Bronchial epithelial cell (primary cell): Measurements from ENCODE around the gene CRYL1. TPM values are rescaled to one million over a fixed set of nuclear protein-coding genes. Genes with fewer than 3 reads are reported as not detected.
A peak's percentile ranks its signal among the peaks of the same experiment; 100 is the strongest.

Source experiments
- DNase-seq: peaks from one replicate; pipeline ENCODE4 v3.0.0-alpha.2; 2010; ENCODE audit warnings: low read depth
- FAIRE-seq: peaks from 2 replicates; lab custom pipeline; 2011; peaks lifted over from hg19 to GRCh38; lab: Jason Lieb, UNC
- H3K27me3 ChIP-seq: 2 replicates; pipeline ENCODE4 v1.5.1; 2011; ENCODE audit warnings: low read length; ENCODE audit not compliant: control insufficient read depth, insufficient read depth
- H3K36me3 ChIP-seq: 2 replicates; pipeline ENCODE4 v1.5.1; 2011; ENCODE audit warnings: low read length; ENCODE audit not compliant: control insufficient read depth, insufficient read depth
- H3K4me3 ChIP-seq: 2 replicates; pipeline ENCODE4 v1.5.1; 2011; ENCODE audit warnings: mild to moderate bottlenecking, low read depth, low read length, control low read depth
- CTCF ChIP-seq: IDR thresholded peaks from 2 replicates; pipeline ENCODE4 v1.5.1; 2011; ENCODE audit warnings: mild to moderate bottlenecking, moderate library complexity, low read length, control low read depth, inconsistent platforms; ENCODE audit not compliant: insufficient read depth, severe bottlenecking
- total RNA-seq: library from RNA; depleted of rRNA; stranded (reverse); fragments of >200 nt; gene quantifications from 2 replicates; pipeline ENCODE4 v1.2.1, GENCODE V29; 2014

Gene CRYL1
- total RNA-seq, 1 donor from 2014 or later = 17.9 TPM

GRCh38 chr13:20412691-20413355, 112.8 kb downstream of the CRYL1 start:
- H3K4me3 ChIP-seq = no peak overlapping the region
- H3K27me3 ChIP-seq = no peaks in the 10 kb centered on the region
- H3K36me3 ChIP-seq = no peaks in the 10 kb centered on the region
- TF ChIP-seq CTCF = no peak
- DNase-seq (peak; percentile 33), FAIRE-seq (no peak)

DNA sequence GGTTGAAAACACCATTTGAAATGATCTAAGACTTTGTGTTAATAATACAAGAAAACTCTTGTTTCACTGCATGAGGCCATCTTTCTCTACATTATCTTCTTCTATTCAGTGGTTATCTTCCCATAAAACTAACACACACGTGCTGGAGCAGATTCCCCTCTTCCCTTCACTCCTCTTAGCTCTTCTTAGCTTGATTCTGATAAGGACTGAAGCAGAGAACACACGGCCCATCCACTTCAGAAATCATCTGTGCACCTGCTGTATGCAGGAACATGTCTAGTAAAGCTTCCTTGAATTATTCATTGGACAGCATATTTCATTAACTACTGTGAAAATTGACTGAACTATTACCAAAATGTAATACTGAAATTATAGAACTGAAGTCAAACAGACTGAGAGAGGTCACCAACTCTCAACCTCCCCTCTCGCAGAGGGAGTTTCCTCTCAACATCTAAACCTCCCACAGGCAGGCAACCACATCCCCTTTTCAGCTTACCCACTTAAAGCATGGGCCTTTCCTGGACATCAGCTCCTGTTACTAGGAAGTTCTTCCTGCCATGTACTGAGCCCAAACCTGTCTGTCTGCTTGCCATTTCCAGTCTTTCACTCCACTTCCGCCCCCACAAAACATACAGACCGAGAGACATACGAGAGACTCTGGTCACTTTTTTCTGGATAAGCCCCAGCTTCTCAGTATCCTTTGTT, 113.9 kb downstream of the CRYL1 start:
- DNase-seq (peak; percentile 66), FAIRE-seq (peak; percentile 64)
- no peaks in the 10 kb centered on the region for H3K27me3 ChIP-seq

GRCh38 chr13:20410726-20411125, 114.9 kb downstream of the CRYL1 start:
- no peak for FAIRE-seq
- no peak for TF ChIP-seq CTCF
- Histone ChIP-seq H3K4me3 (no peak overlapping the region), H3K36me3 (no peaks in the 10 kb centered on the region), H3K27me3 (no peaks in the 10 kb centered on the region)
- no peak for DNase-seq

More for the DNA sequence above, 113.9 kb downstream of the CRYL1 start:
- no peak for TF ChIP-seq CTCF
- Histone ChIP-seq H3K36me3 (no peaks in the 10 kb centered on the region), H3K4me3 (no peak overlapping the region)

- DNase-seq (no peak), FAIRE-seq (no peak)
- H3K4me3 ChIP-seq = no peak overlapping the region
- no peak for TF ChIP-seq CTCF
- no peaks in the 10 kb centered on the region for H3K36me3 ChIP-seq
- H3K27me3 ChIP-seq = no peaks in the 10 kb centered on the region
Measured at GRCh38 chr13:20408181-20408580, 117.5 kb downstream of the CRYL1 start.

DNA sequence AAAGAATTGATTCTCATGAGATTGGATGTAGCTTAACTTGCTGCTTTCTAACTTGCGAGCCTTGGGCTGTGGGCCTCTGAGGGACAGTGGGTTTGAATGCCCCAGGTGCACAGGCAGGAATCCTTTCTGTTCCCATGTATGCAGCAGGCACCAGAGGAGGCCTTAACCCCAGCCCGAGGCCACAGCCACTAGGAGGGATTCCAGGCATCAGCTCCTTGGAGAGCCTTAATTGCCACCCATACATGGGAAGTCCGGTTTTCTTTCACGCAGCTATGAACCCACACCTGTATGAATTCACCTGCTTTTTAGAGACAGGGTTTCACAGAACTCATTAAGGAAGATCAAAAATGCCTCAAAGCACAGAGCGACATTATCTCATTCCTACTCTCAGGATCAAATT, 117.9 kb downstream of the CRYL1 start:
- Histone ChIP-seq H3K27me3 (no peaks in the 10 kb centered on the region), H3K4me3 (no peak overlapping the region), H3K36me3 (no peaks in the 10 kb centered on the region)
- FAIRE-seq (no peak), DNase-seq (no peak)
- TF ChIP-seq CTCF = no peak
